SH-SY5Y (cell line): ENCODE data around the gene GPR176.

Experiments
- GATA2 ChIP-seq: IDR thresholded peaks from 2 replicates; pipeline ENCODE4 v1.6.1; 2011; ENCODE audit warnings: mild to moderate bottlenecking, low read depth, low read length
- GATA3 ChIP-seq: IDR thresholded peaks from 2 replicates; pipeline ENCODE4 v1.6.1; 2011; ENCODE audit warnings: low read depth, mild to moderate bottlenecking, low read length, moderate library complexity

DNA sequence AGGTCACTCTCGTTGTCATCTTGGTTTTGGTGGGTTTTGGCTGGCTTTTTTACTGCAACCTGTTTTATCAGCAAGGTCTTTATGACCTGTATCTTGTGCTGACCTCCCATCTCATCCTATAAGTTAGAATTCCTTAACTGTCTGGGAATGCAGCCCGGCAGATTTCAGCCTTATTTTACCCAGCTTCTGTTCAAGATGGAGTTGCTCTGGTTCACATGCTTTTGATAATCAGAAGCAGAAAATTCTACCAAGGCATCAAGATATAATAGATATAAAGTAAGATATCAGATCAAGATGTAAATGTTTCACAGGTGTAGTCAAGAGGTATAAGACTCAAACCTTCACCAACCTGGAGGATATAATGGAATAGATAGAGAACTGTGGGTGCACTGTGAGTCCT lies 16.0 kb downstream of the GPR176 start:
- TF ChIP-seq GATA3 (no peak), GATA2 (no peak)
